ENCODE measurements around the gene TRPM3.

TRPM3 gene

DNA sequence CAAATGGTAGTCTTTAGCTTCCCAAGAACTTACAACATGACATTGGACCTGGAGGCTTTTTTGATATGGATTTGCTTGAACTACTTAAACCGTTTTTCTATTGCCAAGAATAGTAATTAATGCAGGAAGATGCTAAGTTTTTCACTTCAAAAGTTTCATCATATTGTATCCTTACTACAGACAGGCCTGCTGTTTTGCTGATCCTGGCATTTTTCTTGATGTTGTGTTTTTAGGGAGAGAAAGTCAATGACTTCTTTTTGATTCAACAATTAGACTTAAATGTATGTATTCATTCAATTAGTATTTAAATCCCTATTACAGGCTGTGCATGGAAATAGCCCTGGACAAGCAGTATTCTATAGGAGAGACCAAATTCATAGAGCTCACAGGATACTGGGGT is 172.7 kb downstream of the TRPM3 start:
- no peak for DNase-seq (ENCODE audit: low read depth in 2 of 2)

DNA sequence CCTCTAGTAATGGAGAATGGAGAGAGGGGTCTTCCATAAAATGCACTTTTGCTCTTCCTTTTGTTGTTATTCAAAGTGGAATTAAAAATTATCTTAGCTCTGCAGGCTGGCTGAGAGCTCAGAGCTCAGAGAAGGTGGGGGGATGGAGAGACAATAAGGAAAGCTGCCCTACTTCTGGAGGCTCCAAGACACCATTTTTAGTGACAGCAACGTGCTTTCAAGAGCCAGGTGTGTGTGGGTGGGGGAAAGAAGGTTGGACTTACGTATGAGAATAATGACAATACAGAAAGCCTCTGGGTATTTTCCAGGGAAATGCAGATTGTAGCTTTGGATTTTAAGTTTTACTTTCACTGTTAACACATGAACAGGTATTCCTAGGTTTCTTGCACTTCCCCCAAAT is 173.9 kb downstream of the TRPM3 start:
- no peak for DNase-seq (ENCODE audit: low read depth in 2 of 2)

DNA sequence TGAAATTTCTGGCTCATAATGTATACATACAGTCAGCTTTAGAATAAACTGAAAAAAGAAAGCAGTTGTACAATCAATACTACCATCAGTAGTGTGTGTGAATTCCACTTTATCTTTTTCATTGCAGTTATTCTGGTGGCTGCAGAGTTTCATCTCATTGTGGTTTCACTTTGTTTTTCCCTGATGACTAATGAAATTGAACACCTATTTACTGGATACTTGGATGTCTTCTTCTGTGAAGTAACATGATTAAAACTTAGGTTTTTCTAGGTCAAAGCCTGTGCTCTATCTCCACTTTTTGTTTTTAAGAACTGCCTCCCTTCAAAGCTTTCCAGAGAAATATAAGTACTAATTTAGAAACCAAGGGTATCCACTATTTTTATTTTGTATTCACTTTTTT is 174.3 kb downstream of the TRPM3 start:
- no peak for DNase-seq (ENCODE audit: low read depth in 2 of 2)

DNA sequence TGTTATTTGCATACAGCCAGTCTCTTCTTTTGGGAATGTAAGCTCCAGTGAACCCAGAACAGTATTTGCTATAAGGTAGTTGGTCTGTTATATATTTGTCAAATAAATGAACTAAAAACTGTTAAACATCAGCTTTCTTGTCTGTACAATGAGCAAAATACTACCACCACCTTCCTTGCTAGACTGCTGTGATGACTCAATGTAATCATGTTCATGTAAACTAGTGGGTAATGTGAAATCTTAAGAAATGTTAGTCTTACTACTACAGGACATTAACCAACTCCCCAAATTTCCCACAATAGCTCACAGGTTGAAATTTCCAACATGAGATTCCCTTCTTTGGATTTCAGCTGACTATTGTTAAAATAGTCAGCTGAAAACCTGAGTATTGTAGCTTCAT is 176.1 kb downstream of the TRPM3 start:
- no peak for DNase-seq (ENCODE audit: low read depth in 2 of 2)

DNA sequence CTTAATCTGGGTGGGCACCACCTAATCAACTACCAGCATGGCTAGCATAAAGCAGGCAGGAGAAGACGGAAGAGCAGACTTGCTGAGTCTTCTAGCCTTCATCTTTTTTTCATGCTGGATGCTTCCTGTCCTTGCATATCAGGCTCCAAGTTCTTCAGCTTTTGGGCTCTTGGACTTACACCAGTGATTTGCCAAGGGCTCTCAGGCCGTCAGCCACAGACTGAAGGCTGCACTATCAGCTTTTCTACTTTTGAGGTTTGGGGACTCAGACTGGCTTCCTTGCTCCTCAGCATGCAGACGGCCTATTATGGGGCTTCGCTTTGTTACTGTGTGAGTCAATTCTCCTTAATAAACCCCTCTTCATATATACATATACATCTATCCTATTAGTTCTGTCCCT is 180.2 kb downstream of the TRPM3 start:
- no peak for DNase-seq (ENCODE audit: low read depth in 2 of 2)

DNA sequence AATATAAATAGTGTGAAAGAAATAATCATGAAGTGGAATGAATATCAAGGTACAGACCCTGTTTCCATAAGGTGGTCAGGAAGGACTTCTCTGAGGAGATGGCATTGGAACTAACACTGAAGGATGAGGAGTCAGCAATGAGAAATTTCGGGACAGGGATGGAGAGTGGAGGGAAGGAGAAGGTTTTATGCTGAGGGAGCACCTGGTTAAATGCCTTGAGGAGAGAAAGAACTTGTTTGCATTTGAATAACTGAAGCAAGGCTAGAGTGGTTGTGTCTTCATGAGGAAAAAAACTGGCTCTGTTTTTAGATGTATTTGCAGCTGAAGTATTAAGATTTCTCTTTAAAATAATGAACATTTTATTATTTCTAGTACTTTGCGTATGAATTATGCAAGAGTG is 180.8 kb downstream of the TRPM3 start:
- DNase-seq (ENCODE audit: low read depth in 2 of 2) = no peak

DNA sequence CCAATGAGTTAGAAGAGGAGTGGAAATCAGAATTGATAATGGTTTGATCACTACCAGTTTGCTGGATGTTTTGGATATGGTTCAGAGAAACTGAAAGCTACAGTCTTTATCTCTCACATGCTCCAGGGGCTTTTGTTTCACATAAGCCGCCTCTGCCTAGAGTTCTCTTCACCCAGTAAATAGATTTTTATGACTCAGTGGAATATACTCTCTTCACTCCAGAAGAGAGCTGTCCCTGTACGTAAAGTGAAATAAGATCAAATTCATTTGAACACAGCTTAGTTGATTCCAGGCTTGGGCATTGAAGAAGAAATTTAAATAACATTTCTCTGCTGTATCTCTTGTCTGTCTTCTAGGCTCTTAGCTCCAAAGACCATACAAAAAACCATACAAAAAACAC is 184.9 kb downstream of the TRPM3 start:
- DNase-seq (ENCODE audit: low read depth in 2 of 2) = no peak

DNA sequence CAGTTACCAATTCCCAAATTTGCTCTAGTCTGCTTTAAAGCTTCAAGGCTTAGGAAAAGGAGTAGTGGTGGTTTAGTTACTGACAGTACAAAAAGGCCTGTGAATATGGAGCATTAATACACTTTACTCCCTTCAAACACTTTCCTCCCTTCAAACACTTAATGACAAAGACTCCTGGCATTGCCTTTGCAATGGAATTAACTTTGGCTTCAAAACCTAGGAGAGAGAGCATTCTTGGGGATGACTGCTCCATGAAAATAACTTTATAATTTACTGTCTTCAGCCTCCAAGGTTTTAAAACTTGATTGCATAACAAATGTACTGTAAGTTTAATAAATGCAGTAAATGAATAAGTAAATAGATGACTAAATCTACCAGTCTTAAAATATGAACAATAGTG is 185.6 kb downstream of the TRPM3 start:
- DNase-seq (ENCODE audit: low read depth in 2 of 2) = no peak

DNA sequence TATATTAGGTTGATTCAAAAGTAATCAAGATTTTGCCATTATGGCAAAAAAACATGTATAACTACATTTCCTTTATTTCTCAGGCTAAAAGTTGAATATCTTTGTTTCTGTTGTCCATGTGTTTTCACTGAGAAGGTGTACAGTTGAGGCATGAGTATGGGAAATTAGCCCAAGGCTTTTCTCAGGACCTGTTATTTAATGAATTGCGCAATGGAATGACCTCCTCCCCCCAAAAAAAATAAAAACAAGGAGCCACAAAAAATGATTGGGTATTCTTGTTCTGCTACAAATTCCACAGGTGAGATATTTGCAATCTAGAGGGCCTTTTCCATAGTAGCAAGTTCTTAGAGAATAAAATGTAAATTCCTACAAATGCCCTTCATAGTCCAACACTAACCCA is 186.8 kb downstream of the TRPM3 start:
- no peak for DNase-seq (ENCODE audit: low read depth in 2 of 2)

DNA sequence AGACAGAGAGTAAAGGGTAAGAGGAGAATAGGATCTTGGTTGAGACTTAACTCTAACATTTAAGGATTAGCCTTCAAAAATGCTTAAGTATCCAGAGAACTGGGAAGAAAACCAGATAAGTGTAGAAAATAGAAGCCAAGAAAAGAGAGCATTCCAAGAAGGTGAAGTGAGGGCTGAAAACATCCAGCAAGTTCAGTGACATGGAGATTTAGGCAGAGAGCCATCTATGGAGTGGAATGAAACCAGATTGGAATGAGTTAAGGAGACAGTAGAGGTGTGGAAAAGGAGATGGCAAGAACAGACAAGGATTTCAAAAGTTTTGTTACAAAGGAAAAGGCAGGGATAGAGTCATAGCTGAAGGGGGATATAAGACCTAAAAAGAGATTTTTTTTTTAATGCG is 188.1 kb downstream of the TRPM3 start:
- no peak for DNase-seq (ENCODE audit: low read depth in 2 of 2)

DNA sequence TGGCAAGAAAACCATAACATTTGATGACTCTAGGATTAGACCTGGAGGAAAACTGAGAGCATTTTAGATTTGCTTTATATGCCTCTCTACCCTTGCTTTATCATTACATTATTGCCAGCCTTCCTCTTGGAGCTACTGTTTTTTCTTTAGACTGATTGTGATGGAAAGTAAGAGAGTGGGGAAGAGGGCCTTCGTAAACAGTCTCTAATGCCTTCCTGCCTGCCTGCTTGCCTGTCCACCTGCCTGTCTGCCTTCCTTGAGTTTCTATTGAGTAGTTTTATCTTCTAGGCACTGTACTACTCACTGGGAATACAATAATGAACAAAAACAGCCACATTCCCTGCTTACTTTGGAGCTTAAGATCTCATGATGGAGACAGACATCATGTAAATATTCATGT is 189.3 kb downstream of the TRPM3 start:
- no peak for DNase-seq (ENCODE audit: low read depth in 2 of 2)

DNA sequence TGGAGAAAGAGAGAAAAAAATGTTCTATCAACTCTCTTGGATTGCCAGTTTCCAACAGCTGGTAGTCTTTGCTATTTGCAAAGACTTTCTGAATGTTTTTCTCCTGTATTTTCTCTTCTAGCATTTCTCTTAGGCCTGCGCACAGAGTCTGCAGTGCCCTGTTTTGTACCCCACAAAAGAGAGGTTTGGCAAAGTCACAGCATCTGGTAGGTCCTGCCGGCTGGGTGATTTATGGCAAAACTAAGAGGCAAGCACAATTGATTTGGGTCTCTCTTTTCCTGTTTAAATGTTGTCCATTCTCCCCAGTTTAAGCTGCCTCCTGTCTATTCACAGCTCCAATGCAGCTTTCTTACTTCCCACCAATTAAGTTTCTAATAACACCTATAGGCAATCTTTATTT is 193.9 kb downstream of the TRPM3 start:
- DNase-seq (ENCODE audit: low read depth in 2 of 2) = no peak

DNA sequence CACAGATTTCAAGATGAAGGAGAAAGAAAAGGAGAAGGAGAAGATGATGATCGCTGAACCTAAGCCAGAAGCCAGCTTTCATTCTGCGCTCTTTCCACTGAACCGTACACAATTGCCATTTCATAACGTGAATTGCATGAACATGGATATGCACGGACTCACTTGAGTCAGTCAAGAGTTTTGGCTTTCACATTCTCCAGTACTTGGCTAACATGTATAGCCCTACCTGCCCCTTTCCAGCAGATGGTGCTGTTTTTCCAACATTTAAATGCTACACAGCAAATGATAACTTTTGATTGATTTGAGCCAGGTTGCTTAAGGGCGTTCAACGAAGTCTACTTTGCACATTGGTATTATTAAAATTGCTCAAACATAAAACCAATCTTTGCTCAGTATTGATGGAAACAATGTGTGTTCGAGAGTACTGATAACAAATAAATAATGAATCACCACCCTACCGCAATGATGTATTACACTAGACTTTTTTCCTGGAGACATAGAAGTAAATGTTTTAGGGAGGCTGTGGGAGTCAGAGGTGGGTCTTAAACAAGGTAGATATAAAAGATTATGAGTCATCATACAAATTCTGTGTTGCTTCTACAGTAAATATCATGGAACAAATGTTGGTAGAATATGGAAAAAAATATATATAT is 196.4 kb downstream of the TRPM3 start:
- no peak for DNase-seq (ENCODE audit: low read depth in 2 of 2)

DNA sequence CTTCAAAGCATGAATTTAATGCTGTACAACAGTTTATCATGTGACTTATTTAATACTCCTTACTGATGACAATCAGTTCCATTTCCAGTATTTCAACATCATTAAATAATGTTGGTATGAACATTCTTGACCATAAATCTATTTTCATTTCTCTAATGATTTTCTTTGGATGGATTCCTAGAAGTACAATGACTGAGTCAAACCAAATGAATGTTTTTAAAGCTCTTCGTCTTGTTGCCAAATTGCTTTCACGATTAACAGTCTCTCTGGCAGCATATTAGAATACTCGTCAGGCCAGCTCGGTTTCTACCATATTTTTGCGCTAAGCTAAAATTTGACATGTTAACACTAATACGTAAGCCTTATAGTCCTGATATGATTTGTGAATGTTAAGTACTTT is 197.0 kb downstream of the TRPM3 start:
- no peak for DNase-seq (ENCODE audit: low read depth in 2 of 2)

DNA sequence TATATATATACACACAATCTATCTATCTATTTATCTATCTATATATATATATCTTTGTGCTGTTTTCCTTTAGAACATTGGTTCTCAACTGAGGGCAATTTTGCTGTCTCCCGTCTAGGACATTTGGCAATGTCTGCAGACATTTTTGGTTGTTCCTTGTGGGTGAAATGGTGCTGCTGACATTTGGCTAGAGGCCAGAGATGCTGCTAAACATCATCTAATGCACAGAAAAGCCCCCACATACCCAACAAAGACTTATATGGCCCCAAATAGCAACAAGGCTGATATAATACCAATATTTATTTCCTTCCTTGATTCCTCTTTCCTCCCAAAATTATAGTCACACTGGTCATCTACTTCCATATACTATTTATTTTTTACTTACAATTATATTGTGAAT is 197.5 kb downstream of the TRPM3 start:
- DNase-seq (ENCODE audit: low read depth in 2 of 2) = no peak

DNA sequence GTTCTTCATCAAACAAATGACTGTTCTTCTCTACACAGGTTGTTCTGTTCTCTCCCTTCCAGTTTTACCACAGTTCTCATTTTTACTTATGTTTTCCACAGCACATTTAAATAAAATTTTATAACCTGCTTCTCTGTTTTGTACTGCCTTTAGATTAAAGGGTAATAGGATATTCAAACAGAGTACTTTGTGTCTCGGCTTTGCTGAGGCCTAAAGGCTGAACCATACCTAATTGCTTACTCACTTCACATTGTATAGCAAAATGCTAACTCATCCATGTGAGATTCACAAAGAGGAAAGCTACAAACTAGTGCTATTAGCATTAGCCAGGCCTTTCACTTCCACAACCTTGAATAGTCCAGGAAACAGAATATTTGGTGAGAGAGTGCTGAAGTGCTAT is 200.3 kb downstream of the TRPM3 start:
- no peak for DNase-seq (ENCODE audit: low read depth in 2 of 2)

DNA sequence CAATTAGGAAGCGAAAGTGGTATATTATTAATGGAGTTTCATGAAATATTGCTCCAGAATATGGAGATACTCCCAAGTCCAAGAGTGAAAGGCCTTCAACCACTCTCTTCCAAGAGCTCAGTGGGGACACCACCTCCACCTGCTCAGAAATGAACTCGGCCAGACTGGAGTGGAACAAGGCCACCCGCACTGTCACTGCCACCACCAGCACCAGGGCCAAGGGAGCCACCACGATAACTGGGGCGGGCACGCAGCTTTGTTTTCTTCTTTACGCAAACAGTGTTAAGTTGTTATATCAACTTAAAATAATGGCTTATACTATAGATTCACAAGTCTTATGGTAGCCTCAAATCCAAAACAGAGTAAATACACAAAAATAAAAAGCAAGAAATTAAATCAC is 204.1 kb downstream of the TRPM3 start:
- DNase-seq (ENCODE audit: low read depth in 2 of 2) = no peak

DNA sequence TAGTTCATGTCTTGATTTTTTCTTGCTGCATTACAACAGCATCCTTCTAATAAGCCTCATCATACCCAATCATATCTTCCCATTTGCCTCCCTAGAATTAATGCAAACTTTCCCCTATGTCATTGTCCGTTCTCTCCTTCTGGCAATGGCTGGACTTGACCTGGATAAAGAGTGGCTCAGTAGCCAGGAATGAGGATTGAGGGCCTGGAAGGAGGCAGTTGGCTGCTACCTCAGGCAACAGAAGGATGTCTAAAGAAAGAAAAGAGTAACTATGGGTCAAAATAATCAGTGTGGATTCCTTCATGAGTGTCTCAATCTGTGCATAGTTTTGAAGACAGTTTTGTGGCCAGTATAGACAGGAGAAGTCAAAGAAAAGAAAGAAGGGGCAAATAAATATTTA is 209.6 kb downstream of the TRPM3 start:
- DNase-seq (ENCODE audit: low read depth in 2 of 2) = no peak

DNA sequence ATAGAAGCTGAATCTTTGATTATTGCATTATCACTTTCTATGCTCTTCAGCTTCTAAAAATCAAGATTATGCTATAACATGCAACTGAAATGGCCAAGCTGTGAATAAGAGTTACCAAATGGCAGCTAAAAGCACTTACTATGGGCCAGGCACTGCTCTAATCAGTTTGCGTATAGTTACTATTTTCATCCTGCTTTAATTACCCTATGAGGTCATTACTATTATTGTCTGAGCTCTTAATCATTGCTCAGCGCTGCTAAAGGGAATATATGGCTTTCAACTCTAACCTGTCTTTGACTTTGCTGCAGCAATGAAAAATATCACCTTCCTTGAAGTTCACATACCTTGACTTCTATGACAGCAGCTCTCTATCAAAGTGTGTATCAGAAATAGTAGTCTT is 210.8 kb downstream of the TRPM3 start:
- no peak for DNase-seq (ENCODE audit: low read depth in 2 of 2)

DNA sequence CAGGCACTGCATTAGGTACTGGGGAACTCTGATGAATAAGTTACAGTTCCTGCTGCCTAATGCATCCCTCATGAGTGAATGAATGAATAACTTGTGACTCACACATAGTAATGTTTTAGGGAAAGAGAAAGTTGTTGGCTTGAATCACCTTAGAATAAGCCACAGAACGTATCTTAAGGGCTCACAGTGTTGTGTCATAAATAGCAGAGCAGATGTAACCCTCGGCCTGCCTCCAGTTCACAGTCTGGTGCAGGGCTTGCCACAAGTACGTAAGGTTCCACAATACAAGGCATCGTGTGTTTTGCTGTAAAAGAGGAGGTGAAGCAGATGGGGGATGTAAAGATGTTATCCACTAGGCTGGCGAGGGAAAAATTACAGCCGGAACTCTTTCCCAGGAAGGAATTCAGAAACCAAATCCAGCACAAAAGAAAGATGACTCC is 218.7 kb downstream of the TRPM3 start:
- DNase-seq (ENCODE audit: low read depth in 2 of 2) = no peak

DNA sequence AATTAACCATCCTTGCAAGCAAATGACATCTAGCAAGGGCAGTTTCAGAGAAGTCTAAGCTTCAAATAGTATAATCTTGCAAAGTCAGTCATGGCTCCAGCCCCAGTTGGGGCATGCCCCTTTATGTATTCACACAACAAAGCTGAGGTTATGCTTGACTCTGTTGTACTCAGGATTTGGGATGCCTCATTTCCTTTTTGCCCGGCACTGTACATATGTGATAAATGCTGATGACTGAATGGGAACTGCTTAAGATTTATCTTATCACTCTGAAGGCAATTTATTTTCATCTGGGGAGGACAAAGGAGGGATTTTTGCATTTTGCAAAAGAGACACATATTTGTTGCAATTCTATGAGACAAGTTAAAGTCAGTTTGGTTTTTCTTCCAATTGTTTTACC is 219.2 kb downstream of the TRPM3 start:
- DNase-seq (ENCODE audit: low read depth in 2 of 2) = no peak

DNA sequence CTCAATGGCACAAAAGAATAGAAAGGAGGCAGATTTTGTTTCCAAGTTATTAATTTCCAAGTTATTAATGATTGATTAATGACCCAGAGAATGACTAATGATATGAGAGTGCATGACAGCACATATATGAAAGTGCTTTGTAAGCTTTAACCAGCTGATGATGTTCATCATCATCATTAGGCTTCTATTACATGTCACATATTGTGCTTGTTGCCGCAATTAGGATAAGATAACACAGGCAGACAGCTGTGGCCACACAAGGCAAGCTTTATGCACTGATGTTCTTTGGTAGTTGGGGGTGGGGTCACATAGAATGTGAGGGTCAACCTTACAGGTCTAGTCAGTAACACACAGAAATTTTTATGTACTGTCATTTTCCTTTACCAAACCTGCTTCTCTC is 219.7 kb downstream of the TRPM3 start:
- no peak for DNase-seq (ENCODE audit: low read depth in 2 of 2)

DNA sequence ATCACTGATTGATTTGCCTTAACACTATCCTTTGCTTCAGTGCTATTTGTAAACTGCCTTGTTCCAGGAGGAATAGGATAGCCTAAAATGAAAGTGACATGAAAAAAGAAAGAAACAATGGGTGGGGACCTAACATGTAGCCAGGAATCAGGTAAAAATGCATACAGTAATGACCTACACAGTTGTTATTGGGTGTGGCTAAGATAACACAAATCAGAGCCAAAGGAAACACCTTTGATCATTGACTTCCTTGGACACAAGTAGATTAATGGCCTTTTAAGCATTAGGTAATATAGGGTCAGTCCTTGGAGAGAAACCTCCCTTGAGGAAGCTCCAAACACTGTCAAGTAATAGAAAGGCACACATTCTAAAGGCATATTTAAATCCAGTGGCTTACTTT is 220.4 kb downstream of the TRPM3 start:
- no peak for DNase-seq (ENCODE audit: low read depth in 2 of 2)

DNA sequence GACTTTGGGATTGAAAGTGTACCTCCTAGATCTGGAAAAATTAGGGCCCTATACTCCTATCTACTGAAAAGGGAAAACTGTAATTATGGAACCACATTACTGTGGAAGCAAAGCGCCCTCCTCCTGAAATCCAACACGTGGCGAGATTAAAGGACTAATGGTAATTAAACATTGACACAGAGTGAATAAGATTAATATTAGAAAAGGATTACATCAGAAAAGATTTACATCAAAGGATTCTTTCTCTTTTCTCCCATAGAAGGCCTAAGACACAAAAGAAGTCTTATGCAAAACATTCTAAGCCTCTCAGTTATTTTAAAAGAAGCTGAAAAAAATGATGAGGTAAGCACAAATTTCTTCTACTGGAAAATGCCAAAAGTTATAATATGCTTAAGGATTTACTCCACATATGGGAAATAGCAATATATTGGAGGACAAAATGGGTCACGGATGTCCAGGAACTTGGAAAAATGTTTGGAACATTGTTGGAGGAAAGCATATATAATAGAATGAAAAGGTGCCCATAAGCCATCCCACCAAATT is 227.8 kb downstream of the TRPM3 start:
- DNase-seq (ENCODE audit: low read depth in 2 of 2) = no peak

All from activated CD8-positive, alpha-beta memory T cell treated with anti-CD3 and anti-CD28 coated beads for 4 hours (primary cell).